C4-2B (cell line): Measurements from ENCODE around the gene BCHE.

Source experiments
- CTCF ChIP-seq: fragments of 450-650 bp; conservative IDR thresholded peaks from 2 replicates; pipeline ENCODE4 v1.5.1; 2017; ENCODE audit warnings: mild to moderate bottlenecking
- ZFX ChIP-seq: fragments of 450-650 bp; IDR thresholded peaks from 2 replicates; pipeline ENCODE4 v1.6.1; 2017

- TF ChIP-seq CTCF (no peak), ZFX (no peak)
These were observed 81.7 kb downstream of the BCHE start for GRCh38 chr3:165755571-165755970.
